ENCODE measurements around the gene LINC01488. TPM values are rescaled to one million over a fixed set of nuclear protein-coding genes. Genes with fewer than 3 reads are reported as not detected.

Gene LINC01488
- total RNA-seq, 1 donor from 2014 or later: not detected

DNA sequence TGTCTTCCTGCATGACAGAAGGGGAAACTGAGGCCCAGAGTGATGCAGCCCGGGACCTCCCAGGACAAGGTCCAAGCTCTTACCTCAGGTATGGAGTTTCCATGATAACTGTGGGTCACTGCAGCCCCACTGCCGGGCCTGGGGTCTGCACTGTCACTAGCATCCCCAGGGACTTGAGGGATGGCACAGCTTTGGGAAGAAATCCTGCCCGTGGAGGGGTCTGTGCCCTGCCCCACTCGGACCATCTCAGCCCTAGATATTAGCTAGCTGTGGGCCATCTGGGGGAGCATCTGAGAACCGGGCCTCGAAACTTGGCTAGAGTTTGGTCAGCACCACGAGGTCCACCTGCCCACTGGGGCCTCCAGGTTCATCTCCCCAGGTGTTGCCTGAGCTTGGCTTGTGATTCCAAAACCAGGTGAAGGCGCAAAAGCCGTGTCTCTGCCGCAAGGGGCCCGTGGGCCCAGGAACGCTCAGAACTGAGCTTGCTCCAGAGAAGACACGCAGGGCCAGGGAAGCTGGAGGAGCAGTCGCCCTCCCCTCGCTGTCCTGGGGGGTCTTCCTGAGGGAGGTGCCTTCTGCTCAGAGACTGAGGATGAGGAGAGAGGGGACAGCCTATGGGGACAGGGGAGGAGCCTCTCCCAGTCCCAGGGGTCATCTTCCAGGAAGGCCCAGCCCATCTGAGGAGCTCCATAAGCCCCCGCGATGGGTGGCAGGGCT lies 4.8 kb downstream of the LINC01488 start:
- peaks cover 10 to 35% of the 10 kb centered on the region in 2 donors for H3K4me1 ChIP-seq
- no peaks in the 10 kb centered on the region for H3K9me3 ChIP-seq
- no peaks in the 10 kb centered on the region for H3K27me3 ChIP-seq
- no peak for DNase-seq (ENCODE audit: low spot score in 2 of 2)
- intact Hi-C loops (cut with DNase I): no loop called here
- TF ChIP-seq, protein P1, sequence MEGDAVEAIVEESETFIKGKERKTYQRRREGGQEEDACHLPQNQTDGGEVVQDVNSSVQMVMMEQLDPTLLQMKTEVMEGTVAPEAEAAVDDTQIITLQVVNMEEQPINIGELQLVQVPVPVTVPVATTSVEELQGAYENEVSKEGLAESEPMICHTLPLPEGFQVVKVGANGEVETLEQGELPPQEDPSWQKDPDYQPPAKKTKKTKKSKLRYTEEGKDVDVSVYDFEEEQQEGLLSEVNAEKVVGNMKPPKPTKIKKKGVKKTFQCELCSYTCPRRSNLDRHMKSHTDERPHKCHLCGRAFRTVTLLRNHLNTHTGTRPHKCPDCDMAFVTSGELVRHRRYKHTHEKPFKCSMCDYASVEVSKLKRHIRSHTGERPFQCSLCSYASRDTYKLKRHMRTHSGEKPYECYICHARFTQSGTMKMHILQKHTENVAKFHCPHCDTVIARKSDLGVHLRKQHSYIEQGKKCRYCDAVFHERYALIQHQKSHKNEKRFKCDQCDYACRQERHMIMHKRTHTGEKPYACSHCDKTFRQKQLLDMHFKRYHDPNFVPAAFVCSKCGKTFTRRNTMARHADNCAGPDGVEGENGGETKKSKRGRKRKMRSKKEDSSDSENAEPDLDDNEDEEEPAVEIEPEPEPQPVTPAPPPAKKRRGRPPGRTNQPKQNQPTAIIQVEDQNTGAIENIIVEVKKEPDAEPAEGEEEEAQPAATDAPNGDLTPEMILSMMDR (IDR thresholded peaks at IDR 0.05): no peak
- no peaks in the 10 kb centered on the region for H3K36me3 ChIP-seq
- no peak overlapping the region for H3K4me3 ChIP-seq
- H3K27ac ChIP-seq: peak overlapping the region; percentile 56 to 73

DNA sequence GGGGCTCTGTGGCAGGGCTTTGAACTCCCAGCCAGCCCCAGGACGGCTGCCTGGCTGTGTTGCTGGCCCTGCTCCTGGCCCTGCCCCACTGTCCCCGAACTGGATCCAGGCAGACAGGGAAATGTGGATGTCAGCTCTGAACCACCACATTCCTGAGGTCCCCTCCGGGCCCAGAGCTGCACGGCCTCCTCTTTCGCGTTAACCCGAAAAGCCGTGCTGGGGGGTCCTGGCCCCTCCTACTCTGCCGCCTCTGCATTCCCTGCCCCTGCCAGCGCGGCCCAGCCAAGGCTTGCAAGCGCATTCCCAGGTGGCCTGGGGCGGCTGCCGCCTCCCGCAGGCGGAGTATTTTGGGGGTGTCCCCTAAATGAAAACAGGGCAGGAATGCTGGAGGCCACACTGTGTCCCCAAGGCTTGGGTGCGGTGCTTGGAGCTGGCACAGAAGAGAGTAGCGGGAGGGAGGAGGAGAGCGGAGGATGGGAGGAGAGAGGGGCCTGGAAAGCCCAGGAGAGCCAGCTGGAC lies 5.4 kb downstream of the LINC01488 start:
- Histone ChIP-seq H3K4me3 (peak overlapping the region in 1 of 2 donors; percentile 8), H3K27me3 (no peaks in the 10 kb centered on the region), H3K9me3 (no peaks in the 10 kb centered on the region), H3K36me3 (no peaks in the 10 kb centered on the region), H3K27ac (peak overlapping the region; percentile 56 to 73), H3K4me1 (peaks cover 10 to 35% of the 10 kb centered on the region in 2 donors)
- TF ChIP-seq, protein P1 (IDR thresholded peaks at IDR 0.05): no peak
- intact Hi-C loops (cut with DNase I): no loop called here
- no peak for DNase-seq (ENCODE audit: low spot score in 2 of 2)

DNA sequence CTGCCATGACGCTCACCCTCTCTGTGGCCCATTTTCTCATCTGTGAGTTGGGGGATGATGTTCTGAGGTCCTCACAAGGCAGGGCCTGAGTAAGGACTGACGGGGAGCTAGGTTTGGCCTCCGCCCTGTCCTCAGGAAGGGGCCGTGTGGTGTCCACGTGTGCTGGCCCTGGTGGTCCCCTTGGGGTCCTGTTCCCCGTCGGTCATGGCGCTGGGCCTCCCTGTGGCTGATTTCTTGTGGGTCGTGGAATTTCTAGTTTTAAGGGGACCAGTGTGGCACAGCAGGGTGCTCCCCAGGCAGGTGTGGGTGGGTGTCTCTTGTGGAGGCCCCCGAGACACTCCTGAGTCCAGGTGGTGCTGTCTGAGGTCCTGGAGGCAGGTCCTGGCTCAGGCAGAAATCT lies 5.9 kb downstream of the LINC01488 start:
- H3K4me1 ChIP-seq: peaks cover 10 to 35% of the 10 kb centered on the region in 2 donors
- no peaks in the 10 kb centered on the region for H3K36me3 ChIP-seq
- TF ChIP-seq, protein P1 (IDR thresholded peaks at IDR 0.05): no peak
- intact Hi-C loops (cut with DNase I): no loop called here
- DNase-seq (ENCODE audit: low spot score in 2 of 2): no peak
- no peak overlapping the region for H3K4me3 ChIP-seq
- H3K27ac ChIP-seq: peak overlapping the region; percentile 56 to 73
- H3K9me3 ChIP-seq: no peaks in the 10 kb centered on the region
- H3K27me3 ChIP-seq: no peaks in the 10 kb centered on the region

DNA sequence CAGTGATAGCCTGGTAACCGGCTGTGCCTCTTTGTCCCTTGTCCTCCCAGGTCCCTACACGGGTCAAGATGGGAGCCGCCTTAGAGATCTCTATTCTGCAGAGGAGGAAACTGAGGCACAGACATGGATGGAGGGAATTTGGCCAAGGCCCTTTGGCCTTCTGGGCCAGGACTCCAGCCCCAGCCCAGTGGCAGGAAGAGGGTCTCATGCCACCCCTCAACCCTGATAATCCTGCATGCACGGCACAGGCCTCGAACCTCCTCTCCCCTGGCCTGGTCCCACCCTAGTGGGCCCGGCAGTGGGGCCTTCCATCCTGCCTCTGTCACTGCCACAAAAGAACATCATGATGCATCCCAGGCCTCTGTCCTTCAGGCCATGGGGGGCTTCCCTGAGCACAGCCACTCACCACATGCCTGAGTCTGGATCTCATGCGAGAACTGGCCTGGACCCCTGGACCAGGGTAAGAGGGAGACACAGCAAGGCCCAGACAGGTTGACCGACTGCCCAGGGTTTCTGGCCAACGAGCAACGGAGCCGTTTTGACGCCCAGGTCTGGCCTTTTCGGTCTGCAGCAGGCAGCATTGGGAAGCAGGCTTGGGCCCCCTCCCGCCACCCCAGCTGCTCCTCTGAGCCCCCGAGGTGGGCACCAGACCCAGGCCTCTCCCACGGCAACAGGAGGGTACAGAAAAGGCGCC lies 6.5 kb downstream of the LINC01488 start:
- Histone ChIP-seq H3K36me3 (no peaks in the 10 kb centered on the region), H3K27me3 (no peaks in the 10 kb centered on the region), H3K4me3 (no peak overlapping the region), H3K9me3 (no peaks in the 10 kb centered on the region), H3K27ac (peak overlapping the region; percentile 63 to 73), H3K4me1 (peaks cover 10 to 35% of the 10 kb centered on the region in 2 donors)
- TF ChIP-seq, protein P1 (IDR thresholded peaks at IDR 0.05): no peak
- intact Hi-C loops (cut with DNase I): no loop called here
- DNase-seq (ENCODE audit: low spot score in 2 of 2): no peak

DNA sequence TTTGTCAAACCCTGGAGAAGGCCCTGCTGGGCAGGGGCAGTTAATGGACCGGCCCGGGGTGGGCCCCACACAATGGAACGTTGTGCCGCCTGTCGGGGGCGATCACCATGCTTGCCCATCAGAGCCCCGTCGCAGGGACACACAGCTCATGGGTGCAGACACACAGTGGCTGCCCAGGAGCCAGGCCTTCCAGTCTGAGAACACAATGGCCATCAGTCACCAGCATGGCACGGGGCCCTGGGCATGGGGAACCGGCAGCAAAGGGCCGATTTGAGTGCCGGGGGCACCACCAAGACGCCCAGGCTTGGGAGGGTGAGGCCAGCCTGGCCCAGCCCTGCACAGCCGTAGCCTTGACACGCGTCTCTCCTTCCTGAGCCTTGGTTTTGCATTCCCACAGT lies 7.1 kb downstream of the LINC01488 start:
- peaks cover 10 to 35% of the 10 kb centered on the region in 2 donors for H3K4me1 ChIP-seq
- TF ChIP-seq, protein P1 (IDR thresholded peaks at IDR 0.05): no peak
- H3K9me3 ChIP-seq: no peaks in the 10 kb centered on the region
- H3K4me3 ChIP-seq: no peak overlapping the region
- intact Hi-C loops (cut with DNase I): no loop called here
- no peaks in the 10 kb centered on the region for H3K27me3 ChIP-seq
- H3K27ac ChIP-seq: peak overlapping the region; percentile 63 to 73
- H3K36me3 ChIP-seq: no peaks in the 10 kb centered on the region
- DNase-seq (ENCODE audit: low spot score in 2 of 2): no peak

All from ascending aorta (tissue), 2 donors.